GM12892 (cell line): ENCODE data around the gene LSM3.
"Not testable (repeated sequence)": the region's sequence is repeated elsewhere in the genome, so short reads cannot be mapped to it uniquely, and the experiment has no call there.

Source experiments
- DNase-seq: peaks from one replicate; pipeline ENCODE4 v3.0.0; 2011; ENCODE audit not compliant: insufficient read length
- FAIRE-seq: peaks from 2 replicates; lab custom pipeline; 2011; peaks lifted over from hg19 to GRCh38; lab: Jason Lieb, UNC
- POLR2A ChIP-seq: IDR thresholded peaks from 2 replicates; pipeline ENCODE4 v1.6.1; 2011; ENCODE audit warnings: low read depth, low read length, control low read depth
- POLR2AphosphoS5 ChIP-seq: IDR thresholded peaks from 2 replicates; pipeline ENCODE4 v1.6.1; 2011; ENCODE audit warnings: low read depth, low read length, control low read depth
- TAF1 ChIP-seq: IDR thresholded peaks from 2 replicates; pipeline ENCODE4 v1.6.1; 2011; ENCODE audit warnings: low read depth, mild to moderate bottlenecking, control low read depth, low read length, borderline replicate concordance

LSM3 gene

GRCh38 chr3:14228681-14229470 is 50.3 kb downstream of the LSM3 start:
- FAIRE-seq (no peak), DNase-seq (no peak)
- TF ChIP-seq TAF1 (no peak), POLR2A (no peak), POLR2AphosphoS5 (no peak)

DNA sequence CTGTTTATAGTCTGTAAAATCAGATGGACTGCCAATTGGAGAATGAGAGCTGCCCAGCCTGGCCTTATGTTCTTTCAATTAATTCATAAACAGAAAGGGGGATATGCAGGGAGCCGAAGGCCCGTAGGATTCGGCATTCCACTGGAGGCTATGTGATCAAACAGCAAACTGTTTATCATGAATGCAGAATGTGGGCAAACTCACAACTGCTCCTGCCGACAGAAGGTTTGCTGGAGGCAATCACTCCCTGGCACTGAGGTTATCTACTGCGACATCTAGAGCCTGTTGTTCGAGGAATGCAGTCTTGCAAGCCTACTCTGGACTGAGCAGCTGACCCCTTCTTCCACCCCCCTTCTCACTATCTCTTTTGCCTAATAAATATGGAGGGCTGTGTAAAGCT is 51.1 kb downstream of the LSM3 start:
- not testable (repeated sequence) for FAIRE-seq, DNase-seq

DNA sequence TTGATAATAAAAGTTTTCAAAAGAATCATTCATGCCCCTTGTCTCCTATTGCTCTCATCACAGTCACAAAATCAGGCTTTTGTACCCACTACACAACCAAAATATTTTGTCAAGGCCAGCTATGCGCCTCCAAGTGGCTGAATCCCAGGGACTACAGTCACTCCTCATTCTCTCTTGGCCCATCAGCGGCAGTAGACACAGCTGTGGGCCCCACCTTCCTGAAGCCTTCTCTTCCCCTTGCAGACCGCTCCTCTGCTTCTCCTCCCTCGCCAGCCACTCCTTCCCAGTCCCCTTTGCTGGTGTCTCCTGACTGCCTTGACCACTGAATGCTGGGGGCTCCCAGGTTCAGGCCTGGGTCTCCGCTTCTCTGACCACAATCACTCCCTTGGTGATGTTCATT is 52.1 kb downstream of the LSM3 start:
- FAIRE-seq (no peak), DNase-seq (no peak)
- TF ChIP-seq POLR2AphosphoS5 (no peak), TAF1 (no peak), POLR2A (no peak)

DNA sequence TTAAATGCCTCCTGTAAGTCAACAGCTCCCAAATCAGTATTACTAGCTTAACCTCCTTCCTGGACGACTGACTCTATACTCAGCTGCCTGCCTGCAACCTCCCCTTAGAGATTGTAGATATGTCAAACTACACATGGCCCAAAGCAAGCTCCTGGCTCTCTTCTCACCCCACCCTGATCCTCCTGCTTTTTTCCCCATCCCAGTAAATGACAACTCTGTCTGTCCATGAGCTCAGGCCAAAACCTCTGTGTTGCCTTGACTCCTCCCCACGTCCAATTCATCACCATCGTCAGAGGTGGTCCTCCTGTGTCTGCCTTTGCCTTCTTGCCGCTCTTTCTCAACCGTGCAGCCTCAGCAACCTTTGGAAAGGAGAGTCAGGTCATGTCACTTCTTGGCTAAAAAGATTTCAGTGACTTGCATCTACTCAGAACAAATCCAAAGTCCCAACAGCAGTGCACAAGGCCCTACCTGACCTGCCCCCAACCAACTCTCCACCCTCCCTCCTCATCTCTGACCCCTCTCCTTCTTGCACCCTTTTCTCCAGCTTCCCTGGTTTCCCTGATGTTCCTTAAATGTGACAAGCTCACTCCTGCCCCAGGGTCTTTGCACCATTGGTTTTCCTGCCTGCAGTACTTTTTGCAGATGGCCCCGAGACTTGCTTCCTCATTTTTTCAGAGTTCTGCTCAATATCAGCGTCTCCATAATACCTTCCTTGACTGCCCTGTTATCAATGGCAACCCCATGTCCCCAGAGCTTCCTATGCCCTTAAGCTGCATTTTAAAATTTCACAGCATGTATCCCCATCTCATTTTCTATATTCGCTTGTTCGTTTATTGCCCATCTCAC is 52.8 kb downstream of the LSM3 start:
- FAIRE-seq (no peak), DNase-seq (no peak)
- no peak for TF ChIP-seq POLR2AphosphoS5
- no peak for TF ChIP-seq POLR2A
- TF ChIP-seq TAF1, result no peak

DNA sequence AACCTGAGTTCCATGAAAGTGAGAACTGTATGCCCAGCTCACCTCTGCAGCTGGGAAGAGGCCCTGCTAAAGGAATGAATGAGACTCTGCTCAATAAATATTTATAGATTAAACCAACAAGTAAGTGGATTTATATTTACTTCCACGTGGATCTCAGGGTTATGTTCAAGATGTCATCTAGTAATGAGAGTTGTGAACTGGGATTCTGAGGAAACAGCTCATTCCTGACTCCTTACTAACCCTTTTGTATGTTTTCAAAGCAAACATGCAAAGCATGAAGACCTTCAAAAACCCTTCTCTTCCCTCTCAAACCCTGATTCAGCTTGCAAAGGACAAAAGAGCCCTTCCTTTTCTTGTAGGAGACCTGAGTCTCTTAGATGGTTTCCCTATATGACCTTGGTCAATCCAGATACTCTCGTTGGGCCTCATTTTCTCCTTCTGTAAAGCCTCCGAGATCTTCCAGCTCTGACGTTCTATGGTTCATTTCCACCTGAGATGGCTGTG is 53.4 kb downstream of the LSM3 start:
- no peak for FAIRE-seq
- DNase-seq, result no peak
- TF ChIP-seq TAF1, result no peak
- no peak for TF ChIP-seq POLR2AphosphoS5
- TF ChIP-seq POLR2A, result no peak

DNA sequence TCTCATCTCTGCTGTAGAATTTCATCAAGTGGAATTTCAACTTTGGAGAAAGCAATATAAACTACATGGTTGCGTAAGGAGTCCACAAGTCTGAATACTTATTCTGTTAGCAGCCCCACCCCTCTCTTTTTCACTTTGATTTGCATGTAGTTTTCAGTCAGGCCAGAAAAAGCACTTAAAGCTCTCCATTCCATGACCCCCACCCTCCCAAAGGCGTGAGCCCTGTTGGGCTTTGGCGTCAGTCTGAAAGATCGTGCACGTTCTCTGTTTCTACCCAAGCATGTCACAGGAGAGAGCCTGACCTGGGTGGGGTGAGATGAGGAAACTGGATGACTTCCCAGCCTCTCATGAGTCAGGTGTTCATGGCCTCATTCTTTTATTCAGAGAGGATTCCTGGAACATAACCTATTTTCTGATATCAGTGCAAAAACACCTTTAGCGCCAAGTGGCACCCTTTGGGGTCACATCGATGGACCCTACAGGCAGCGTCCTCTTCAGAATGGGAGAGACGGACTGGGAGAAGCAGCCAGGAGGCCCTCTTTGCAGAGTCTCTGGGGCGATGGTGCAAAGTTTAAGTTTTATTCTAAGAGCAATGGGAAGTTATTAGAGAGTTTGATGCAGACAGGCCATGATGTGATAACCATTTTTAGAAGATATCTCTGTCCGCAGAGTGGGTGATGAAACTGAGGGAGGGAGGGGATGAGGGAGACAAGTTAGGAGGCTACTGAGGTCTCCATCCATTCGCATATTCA is 55.8 kb downstream of the LSM3 start:
- no peak for FAIRE-seq
- TF ChIP-seq TAF1 (no peak), POLR2AphosphoS5 (no peak), POLR2A (no peak)
- no peak for DNase-seq

- no peak for DNase-seq
- no peak for TF ChIP-seq TAF1
- TF ChIP-seq POLR2A, result no peak
- TF ChIP-seq POLR2AphosphoS5, result no peak
Measured at GRCh38 chr3:14235003-14235911, 56.6 kb downstream of the LSM3 start.

DNA sequence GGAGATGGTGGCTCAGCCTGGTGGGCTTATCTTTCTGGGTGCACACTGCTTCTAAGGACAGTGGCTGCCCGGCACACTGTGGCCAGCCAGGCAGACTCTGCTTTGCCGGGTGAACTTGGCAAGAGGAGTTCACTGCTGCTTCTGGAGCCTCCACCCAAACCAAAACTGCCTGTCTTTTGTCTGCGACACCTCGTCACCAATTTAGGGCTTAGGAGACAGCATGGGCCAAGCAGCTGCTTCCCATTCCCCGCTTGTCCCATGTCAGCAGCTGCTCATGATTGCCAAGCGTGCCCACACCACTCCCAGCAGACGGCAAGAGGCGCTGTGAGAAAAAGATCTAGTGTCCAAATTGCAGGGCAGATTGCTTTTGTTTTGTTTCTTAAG is 57.3 kb downstream of the LSM3 start:
- no peak for FAIRE-seq
- no peak for TF ChIP-seq POLR2AphosphoS5
- no peak for TF ChIP-seq POLR2A
- TF ChIP-seq TAF1, result no peak
- DNase-seq, result no peak

More at GRCh38 chr3:14235003-14235911, 56.6 kb downstream of the LSM3 start:
- no peak for FAIRE-seq

GRCh38 chr3:14236902-14237301 is 58.3 kb downstream of the LSM3 start:
- no peak for FAIRE-seq

GRCh38 chr3:14237457-14237856 is 58.8 kb downstream of the LSM3 start:
- DNase-seq, result no peak
- TF ChIP-seq POLR2A (no peak), TAF1 (no peak), POLR2AphosphoS5 (no peak)
- no peak for FAIRE-seq

More at GRCh38 chr3:14236902-14237301, 58.3 kb downstream of the LSM3 start:
- DNase-seq, result no peak
- TF ChIP-seq POLR2A (no peak), TAF1 (no peak), POLR2AphosphoS5 (no peak)
